Stimulated activated CD8-positive, alpha-beta memory T cell treated with anti-CD3 and anti-CD28 coated beads, Interleukin-7, amount 100 ng/mL, for 4 hours (primary cell): ENCODE results near the gene OR56A1.

Experiments used
- DNase-seq, 2 donors: peaks; one replicate each; pipeline ENCODE4 v3.0.0-alpha.2; 2020; ENCODE audit warnings: low read depth in 2 of 2

The OR56A1 gene

DNA sequence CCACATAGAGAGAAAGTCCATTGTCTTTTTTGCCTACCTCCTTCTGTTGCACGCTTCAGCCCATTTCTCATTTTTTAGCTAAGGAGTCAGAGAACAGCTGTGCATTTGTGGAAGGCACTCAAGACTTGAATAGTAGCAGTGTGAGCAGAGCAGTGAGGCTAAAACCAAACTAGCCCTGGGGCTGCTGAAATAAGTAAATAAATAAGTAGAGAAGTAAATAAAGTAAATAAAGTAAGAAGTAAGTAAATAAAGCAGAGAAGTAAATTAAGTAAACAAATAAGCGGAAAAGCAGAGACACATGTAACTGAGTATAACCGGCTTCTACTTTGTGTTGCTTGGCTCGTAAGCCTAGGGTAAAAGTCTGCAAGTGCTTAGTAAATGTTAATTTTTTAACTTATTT is 41.4 kb downstream of the OR56A1 start:
- DNase-seq, result no peak

DNA sequence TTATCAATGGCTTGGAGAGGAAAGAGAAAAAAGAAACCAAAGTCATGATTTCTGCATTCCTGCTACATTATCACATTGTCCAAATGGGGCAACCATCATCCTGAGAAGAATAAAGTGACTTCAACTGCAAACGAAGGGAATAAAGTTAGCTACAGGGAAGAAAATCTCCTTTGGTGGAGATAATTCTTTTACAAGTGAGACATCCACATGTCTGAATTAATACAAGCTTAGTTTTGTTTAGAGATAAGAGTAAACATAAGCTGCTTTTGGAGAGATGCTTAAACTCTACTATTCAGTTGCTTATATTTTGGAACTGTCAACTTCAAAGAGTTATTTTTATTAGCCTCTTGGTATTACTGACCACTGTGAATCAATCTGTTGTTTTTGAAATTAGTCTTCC is 43.7 kb downstream of the OR56A1 start, which contains the start of gene OR52L1:
Gene OR52L1 (minus strand): TSS at position 101 of the 400 bp plus-strand sequence. CDS start 55 bp downstream, at position 46.
- no peak for DNase-seq

DNA sequence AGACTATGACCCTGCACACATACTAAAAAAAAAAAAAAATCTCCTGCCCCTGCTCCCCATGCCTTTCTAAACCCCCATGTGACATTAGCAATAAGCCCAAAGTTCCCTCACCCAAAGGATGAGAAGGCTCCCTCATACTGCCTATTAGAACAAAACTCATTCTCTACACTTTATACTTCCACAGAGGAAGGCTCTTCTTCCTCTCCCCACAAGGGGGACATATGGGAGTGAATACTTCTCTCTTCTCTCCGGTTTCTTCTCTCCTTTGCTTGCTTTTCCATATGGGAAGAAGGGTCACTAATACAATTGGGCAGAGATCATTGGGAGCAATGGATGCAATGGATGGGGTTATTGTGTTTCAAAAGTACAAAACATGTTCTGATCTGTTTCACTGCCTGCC is 47.1 kb downstream of the OR56A1 start:
- no peak for DNase-seq

DNA sequence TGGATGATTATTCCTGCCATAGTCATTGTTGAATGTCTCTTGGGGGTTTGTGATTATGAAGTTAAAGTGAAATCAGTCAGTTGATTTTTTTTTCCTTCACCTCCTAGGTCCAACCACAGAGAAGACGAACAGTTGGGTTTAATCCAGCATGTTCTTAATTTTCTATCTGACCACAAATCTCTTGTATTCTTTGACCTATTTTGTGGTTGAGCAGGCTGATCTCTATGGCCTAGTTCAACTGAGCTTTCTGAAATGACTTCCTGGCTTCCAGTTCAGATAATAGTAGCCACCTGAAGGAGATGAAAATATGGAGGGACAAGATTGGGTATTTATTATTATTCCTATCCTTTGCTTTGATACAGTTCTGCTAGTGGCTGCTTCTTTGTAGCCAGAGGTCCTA is 57.0 kb downstream of the OR56A1 start:
- no peak for DNase-seq
